Mucosa of rectum (tissue), 2 donors: Measurements from ENCODE around the gene PAK6.

Experiments
- H3K27ac ChIP-seq, 2 donors: one replicate each; pipeline ENCODE4 v1.7.0; 2013; ENCODE audit warnings: inconsistent platforms in 2 of 2, low read depth in 2 of 2, low read length in 2 of 2
- H3K27me3 ChIP-seq, 2 donors: one replicate each; pipeline ENCODE4 v1.7.0; 2013; ENCODE audit warnings: low read length in 2 of 2; ENCODE audit not compliant: control insufficient read depth in 2 of 2, insufficient read depth in 2 of 2
- H3K36me3 ChIP-seq, 2 donors: one replicate each; pipeline ENCODE4 v1.7.0; 2013; ENCODE audit warnings: low read length in 2 of 2; ENCODE audit not compliant: control insufficient read depth in 2 of 2, insufficient read depth in 2 of 2
- H3K4me1 ChIP-seq, 2 donors: one replicate each; pipeline ENCODE4 v1.7.0; 2013; ENCODE audit warnings: low read length in 2 of 2, mild to moderate bottlenecking in 1 of 2; ENCODE audit not compliant: control insufficient read depth in 2 of 2, insufficient read depth in 2 of 2
- H3K4me3 ChIP-seq, 2 donors: one replicate each; pipeline ENCODE4 v1.7.0; 2013; ENCODE audit warnings: low read length in 2 of 2
- H3K9ac ChIP-seq, 2 donors: one replicate each; pipeline ENCODE4 v1.7.0; 2013; ENCODE audit warnings: low read length in 2 of 2, low read depth in 1 of 2, mild to moderate bottlenecking in 1 of 2
- H3K9me3 ChIP-seq, 2 donors: one replicate each; pipeline ENCODE4 v1.7.0; 2013; ENCODE audit warnings: low read length in 2 of 2; ENCODE audit not compliant: control insufficient read depth in 2 of 2
- donor health status: healthy.
- donor health status: Normal muscosa, but diverticular disease.

PAK6 gene

GRCh38 chr15:40266828-40267304 lies 28.0 kb downstream of the PAK6 start:
- Histone ChIP-seq H3K27me3 (no peaks in the 10 kb centered on the region), H3K27ac (no peak overlapping the region), H3K4me3 (no peak overlapping the region), H3K4me1 (peaks cover 5 to 6% of the 10 kb centered on the region in 2 donors), H3K36me3 (no peaks in the 10 kb centered on the region), H3K9ac (no peak overlapping the region), H3K9me3 (no peaks in the 10 kb centered on the region)

GRCh38 chr15:40267670-40268069 lies 28.8 kb downstream of the PAK6 start:
- Histone ChIP-seq H3K9me3 (no peaks in the 10 kb centered on the region), H3K36me3 (no peaks in the 10 kb centered on the region), H3K4me1 (peaks cover 5 to 6% of the 10 kb centered on the region in 2 donors), H3K27me3 (no peaks in the 10 kb centered on the region), H3K27ac (no peak overlapping the region), H3K9ac (no peak overlapping the region), H3K4me3 (no peak overlapping the region)

GRCh38 chr15:40269604-40270003 lies 30.7 kb downstream of the PAK6 start:
- H3K9me3 ChIP-seq = no peaks in the 10 kb centered on the region
- no peak overlapping the region for H3K9ac ChIP-seq
- no peak overlapping the region for H3K27ac ChIP-seq
- H3K4me1 ChIP-seq = peaks cover 0 to under 1% of the 10 kb centered on the region in 2 donors
- no peaks in the 10 kb centered on the region for H3K36me3 ChIP-seq
- H3K27me3 ChIP-seq = no peaks in the 10 kb centered on the region
- no peak overlapping the region for H3K4me3 ChIP-seq

GRCh38 chr15:40270246-40270995 lies 31.6 kb downstream of the PAK6 start:
- no peak overlapping the region for H3K9ac ChIP-seq
- no peaks in the 10 kb centered on the region for H3K9me3 ChIP-seq
- no peaks in the 10 kb centered on the region for H3K4me1 ChIP-seq
- H3K27ac ChIP-seq = no peak overlapping the region
- no peaks in the 10 kb centered on the region for H3K27me3 ChIP-seq
- no peaks in the 10 kb centered on the region for H3K36me3 ChIP-seq
- H3K4me3 ChIP-seq = no peak overlapping the region

GRCh38 chr15:40271685-40272484 lies 33.0 kb downstream of the PAK6 start:
- Histone ChIP-seq H3K9me3 (no peaks in the 10 kb centered on the region), H3K27me3 (no peaks in the 10 kb centered on the region), H3K36me3 (no peaks in the 10 kb centered on the region), H3K4me1 (no peaks in the 10 kb centered on the region), H3K4me3 (no peak overlapping the region), H3K27ac (no peak overlapping the region), H3K9ac (no peak overlapping the region)

- no peaks in the 10 kb centered on the region for H3K27me3 ChIP-seq
- no peak overlapping the region for H3K4me3 ChIP-seq
- H3K9me3 ChIP-seq = no peaks in the 10 kb centered on the region
- no peaks in the 10 kb centered on the region for H3K36me3 ChIP-seq
- H3K4me1 ChIP-seq = no peaks in the 10 kb centered on the region
- no peak overlapping the region for H3K9ac ChIP-seq
- no peak overlapping the region for H3K27ac ChIP-seq
Measured at GRCh38 chr15:40272485-40273056, 33.7 kb downstream of the PAK6 start.

- Histone ChIP-seq H3K4me3 (no peak overlapping the region), H3K4me1 (peaks cover 0 to 3% of the 10 kb centered on the region in 2 donors), H3K27ac (no peak overlapping the region), H3K36me3 (no peaks in the 10 kb centered on the region), H3K9ac (no peak overlapping the region), H3K9me3 (no peaks in the 10 kb centered on the region), H3K27me3 (peaks cover 2% of the 10 kb centered on the region in 2 donors)
Measured at GRCh38 chr15:40273428-40273827, 34.6 kb downstream of the PAK6 start.

- Histone ChIP-seq H3K4me1 (peaks cover 2 to 6% of the 10 kb centered on the region in 2 donors), H3K9me3 (no peaks in the 10 kb centered on the region), H3K4me3 (no peak overlapping the region), H3K9ac (no peak overlapping the region), H3K27me3 (peaks cover 7 to 10% of the 10 kb centered on the region in 2 donors), H3K27ac (no peak overlapping the region), H3K36me3 (no peaks in the 10 kb centered on the region)
Measured at GRCh38 chr15:40274350-40275274, 35.7 kb downstream of the PAK6 start.

- Histone ChIP-seq H3K4me1 (peaks cover 3 to 7% of the 10 kb centered on the region in 2 donors), H3K9me3 (no peaks in the 10 kb centered on the region), H3K4me3 (no peak overlapping the region), H3K27ac (no peak overlapping the region), H3K9ac (no peak overlapping the region), H3K36me3 (no peaks in the 10 kb centered on the region), H3K27me3 (peaks cover 12 to 18% of the 10 kb centered on the region in 2 donors)
Measured at GRCh38 chr15:40275523-40275922, 36.7 kb downstream of the PAK6 start.
